ENCODE results near the gene IARS1. TPM values are rescaled to one million over a fixed set of nuclear protein-coding genes. Genes with fewer than 3 reads are reported as not detected.

Gene IARS1
- total RNA-seq, 1 donor from 2014 or later = 74.2 TPM

- intact Hi-C loops (cut with DNase I) = no loop called here
- no peak overlapping the region for H3K27ac ChIP-seq
- H3K9me3 ChIP-seq = no peaks in the 10 kb centered on the region
- TF ChIP-seq, protein P1, sequence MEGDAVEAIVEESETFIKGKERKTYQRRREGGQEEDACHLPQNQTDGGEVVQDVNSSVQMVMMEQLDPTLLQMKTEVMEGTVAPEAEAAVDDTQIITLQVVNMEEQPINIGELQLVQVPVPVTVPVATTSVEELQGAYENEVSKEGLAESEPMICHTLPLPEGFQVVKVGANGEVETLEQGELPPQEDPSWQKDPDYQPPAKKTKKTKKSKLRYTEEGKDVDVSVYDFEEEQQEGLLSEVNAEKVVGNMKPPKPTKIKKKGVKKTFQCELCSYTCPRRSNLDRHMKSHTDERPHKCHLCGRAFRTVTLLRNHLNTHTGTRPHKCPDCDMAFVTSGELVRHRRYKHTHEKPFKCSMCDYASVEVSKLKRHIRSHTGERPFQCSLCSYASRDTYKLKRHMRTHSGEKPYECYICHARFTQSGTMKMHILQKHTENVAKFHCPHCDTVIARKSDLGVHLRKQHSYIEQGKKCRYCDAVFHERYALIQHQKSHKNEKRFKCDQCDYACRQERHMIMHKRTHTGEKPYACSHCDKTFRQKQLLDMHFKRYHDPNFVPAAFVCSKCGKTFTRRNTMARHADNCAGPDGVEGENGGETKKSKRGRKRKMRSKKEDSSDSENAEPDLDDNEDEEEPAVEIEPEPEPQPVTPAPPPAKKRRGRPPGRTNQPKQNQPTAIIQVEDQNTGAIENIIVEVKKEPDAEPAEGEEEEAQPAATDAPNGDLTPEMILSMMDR (IDR thresholded peaks at IDR 0.05) = no peak
- no peak for ATAC-seq
- no peak for DNase-seq
- no peak overlapping the region for H3K4me3 ChIP-seq
- peaks cover under 1% of the 10 kb centered on the region for H3K36me3 ChIP-seq
- H3K27me3 ChIP-seq (ENCODE audit: low read depth) = no peaks in the 10 kb centered on the region
- H3K4me1 ChIP-seq = peaks cover 25% of the 10 kb centered on the region
Measured at GRCh38 chr9:92328225-92328624, 34.7 kb upstream of the IARS1 start.

DNA sequence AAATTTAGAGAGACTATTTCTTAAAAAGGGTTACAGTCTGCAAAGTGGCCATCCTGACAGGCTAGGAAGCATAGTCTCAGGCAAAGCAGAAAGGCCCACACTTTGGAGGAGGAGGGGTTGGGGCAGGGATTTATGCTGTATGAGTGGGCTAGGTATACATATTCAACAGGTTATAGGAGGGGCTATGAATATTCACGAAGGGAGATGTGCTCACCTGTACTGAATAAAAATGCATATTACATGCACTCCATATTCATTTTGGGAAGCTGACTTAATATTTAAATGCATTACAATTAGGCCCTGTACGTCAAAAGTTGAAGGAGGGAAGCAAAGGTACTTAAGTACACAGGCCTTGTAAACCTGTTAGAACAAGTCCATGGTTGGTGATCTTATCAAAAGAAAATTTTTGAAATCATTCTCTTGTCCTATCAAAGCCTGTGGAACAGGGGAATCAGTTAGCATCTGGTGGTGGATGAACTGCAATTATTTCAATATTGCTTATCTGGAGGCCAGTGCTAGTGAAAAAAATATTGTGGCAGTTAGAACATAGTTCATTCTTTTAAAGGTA lies 33.9 kb upstream of the IARS1 start:
- Histone ChIP-seq H3K4me1 (peaks cover 25% of the 10 kb centered on the region), H3K27ac (no peak overlapping the region), H3K4me3 (no peak overlapping the region), H3K36me3 (peaks cover 9% of the 10 kb centered on the region), H3K9me3 (no peaks in the 10 kb centered on the region), H3K27me3 (ENCODE audit: low read depth) (no peaks in the 10 kb centered on the region)
- TF ChIP-seq, protein P1 (IDR thresholded peaks at IDR 0.05) = no peak
- intact Hi-C loops (cut with DNase I) = no loop called here
- ATAC-seq (no peak), DNase-seq (no peak)

DNA sequence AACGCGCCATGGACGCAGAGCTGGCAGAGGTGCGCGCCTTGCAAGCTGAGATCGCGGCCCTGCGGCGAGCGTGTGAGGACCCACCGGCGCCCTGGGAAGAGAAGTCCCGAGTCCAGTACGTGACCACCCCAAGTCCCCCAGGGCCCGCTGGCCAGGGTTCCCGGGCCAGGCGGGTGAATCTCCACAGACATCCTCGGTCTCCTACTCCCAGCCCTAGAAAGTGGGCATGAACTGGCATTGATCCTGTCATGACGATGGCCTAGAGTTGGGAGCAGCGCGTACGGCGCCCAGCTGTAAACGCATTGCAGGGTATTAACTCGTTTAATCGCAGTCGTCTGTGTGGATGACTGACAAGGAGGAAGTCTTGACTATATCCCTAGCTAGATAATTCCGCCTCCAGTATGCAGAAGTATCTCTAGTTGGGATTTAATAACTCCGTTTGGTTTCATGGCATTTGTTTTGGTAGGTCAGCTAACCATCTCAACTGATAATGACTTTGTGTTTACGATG lies 32.5 kb upstream of the IARS1 start:
- DNase-seq = no peak
- intact Hi-C loops (cut with DNase I) = no loop called here
- no peak for ATAC-seq
- H3K9me3 ChIP-seq = no peaks in the 10 kb centered on the region
- no peaks in the 10 kb centered on the region for H3K27me3 ChIP-seq (ENCODE audit: low read depth)
- TF ChIP-seq, protein P1 (IDR thresholded peaks at IDR 0.05) = no peak
- H3K27ac ChIP-seq = peak overlapping the region; percentile 99
- peak overlapping the region; percentile 84 for H3K4me3 ChIP-seq
- H3K4me1 ChIP-seq = peaks cover 25% of the 10 kb centered on the region
- peaks cover 22% of the 10 kb centered on the region for H3K36me3 ChIP-seq

- TF ChIP-seq, protein P1 (IDR thresholded peaks at IDR 0.05) = no peak
- Histone ChIP-seq H3K27ac (peak within 1 kb of the TSS; percentile 99), H3K9me3 (no peaks in the 10 kb centered on the region), H3K27me3 (ENCODE audit: low read depth) (no peaks in the 10 kb centered on the region), H3K4me1 (peaks cover 25% of the 10 kb centered on the region), H3K4me3 (peak within 1 kb of the TSS; percentile 84), H3K36me3 (peaks cover 28% of the 10 kb centered on the region)
- DNase-seq (peak; percentile 89), ATAC-seq (peak; percentile 98 to 99)
- intact Hi-C loops (cut with DNase I) = no loop called here
Measured at GRCh38 chr9:92325269-92325990, 31.9 kb upstream of the IARS1 start, which contains the start of the genes CENPP and NOL8. Gene CENPP (plus strand): TSS chr9:92325953. Gene NOL8 (minus strand): TSS chr9:92325350. CDS start chr9:92324161, 1,189 bp downstream.

DNA sequence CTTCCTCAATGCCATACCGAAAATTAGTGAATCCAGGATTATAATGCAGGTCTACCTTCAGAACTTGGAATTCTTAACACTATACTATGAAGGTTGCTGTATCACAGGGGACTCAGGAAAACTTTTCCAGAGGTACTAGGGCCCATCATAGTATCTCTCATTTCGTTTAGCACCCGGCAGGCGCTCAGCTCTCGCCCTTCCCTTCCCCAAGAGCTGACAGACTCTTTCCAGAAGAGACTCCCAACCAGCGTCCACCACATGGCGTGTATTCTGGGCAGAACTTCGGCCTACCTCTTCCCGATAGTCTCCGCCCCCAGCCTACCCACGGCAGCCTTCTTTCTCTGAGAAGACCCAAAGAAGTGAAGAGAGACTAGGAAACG lies 31.4 kb upstream of the IARS1 start:
- ATAC-seq (peak; percentile 60 to 72), DNase-seq (peak; percentile 68)
- H3K27me3 ChIP-seq (ENCODE audit: low read depth) = no peaks in the 10 kb centered on the region
- TF ChIP-seq, protein P1 (IDR thresholded peaks at IDR 0.05) = no peak
- H3K27ac ChIP-seq = peak overlapping the region; percentile 99
- H3K9me3 ChIP-seq = no peaks in the 10 kb centered on the region
- intact Hi-C loops (cut with DNase I) = no loop called here
- peaks cover 25% of the 10 kb centered on the region for H3K4me1 ChIP-seq
- H3K36me3 ChIP-seq = peaks cover 34% of the 10 kb centered on the region
- peak overlapping the region; percentile 84 for H3K4me3 ChIP-seq
